B cell (primary cell): Measurements from ENCODE around the gene SDK1. TPM values are rescaled to one million over a fixed set of nuclear protein-coding genes. Genes with fewer than 3 reads are reported as not detected.

Experiments used
- ATAC-seq: fragments of 200-7000 bp; cut with Tn5 transposase; one replicate; pipeline ENCODE4 v1.10.0; 2021; ENCODE audit warnings: low read depth, mild to moderate bottlenecking, moderate number of reproducible peaks, moderate library complexity
- CTCF ChIA-PET: fragments of 350-600 bp; sonication (Branson Sonifier 250); formaldehyde crosslinking; loops from one replicate; lab custom pipeline; 2021; ENCODE audit warnings: antibody characterized with exemption, inconsistent platforms; lab: Charles Lee
- POLR2A ChIA-PET: fragments of 350-600 bp; sonication (Branson Sonifier 250); formaldehyde crosslinking; loops from one replicate; lab custom pipeline; 2021; ENCODE audit warnings: antibody characterized with exemption; lab: Charles Lee
- DNase-seq: peaks from one replicate; pipeline ENCODE4 v3.0.0; 2013
- H2AFZ ChIP-seq: 2 replicates; pipeline ENCODE4 v1.6.1; 2012; ENCODE audit warnings: mild to moderate bottlenecking, low read depth, low read length; ENCODE audit not compliant: insufficient read depth, poor library complexity, severe bottlenecking
- H3K27ac ChIP-seq, 2 donors: 1 replicate in 1 of 2; 2 replicates in 1 of 2; pipeline ENCODE4 v1.5.1; 2012 to 2013; ENCODE audit warnings: low read length in 2 of 2, mild to moderate bottlenecking in 2 of 2, moderate library complexity in 1 of 2
- H3K27me3 ChIP-seq, 4 experiments: fragments of 200-600 bp in 1 of 4; sonication (generic) in 1 of 4; replicated peaks in 1 of 4; 1 replicate in 2 of 4; 2 replicates in 2 of 4; pipeline versions ENCODE4 v1.6.1 to v1.7.0; 2013 to 2016; ENCODE audit warnings: low read length in 3 of 4, mild to moderate bottlenecking in 2 of 4, mixed read lengths in 1 of 4, moderate library complexity in 1 of 4; ENCODE audit not compliant: insufficient read depth in 4 of 4, control insufficient read depth in 3 of 4; ENCODE audit errors: control extremely low read depth in 1 of 4
- H3K36me3 ChIP-seq, 2 experiments: replicated peaks in 1 of 2; 1 replicate in 1 of 2; 2 replicates in 1 of 2; pipeline versions ENCODE4 v1.6.1 to v1.7.1; 2013; ENCODE audit warnings: low read length in 1 of 2; ENCODE audit not compliant: insufficient read depth in 2 of 2, control insufficient read depth in 1 of 2; ENCODE audit errors: control extremely low read depth in 1 of 2, extremely low read depth in 1 of 2
- H3K4me1 ChIP-seq, 2 donors: fragments of 200-600 bp in 1 of 2; sonication (generic) in 1 of 2; 1 replicate in 1 of 2; 2 replicates in 1 of 2; pipeline versions ENCODE4 v1.5.1 to v1.6.1; 2013 to 2017; ENCODE audit warnings: low read length in 2 of 2; ENCODE audit not compliant: control insufficient read depth in 2 of 2, insufficient read depth in 2 of 2
- H3K4me2 ChIP-seq: replicated peaks from 2 replicates; pipeline ENCODE3; 2012; ENCODE audit warnings: mild to moderate bottlenecking, low read depth, low read length; ENCODE audit not compliant: poor library complexity, severe bottlenecking
- H3K4me3 ChIP-seq, 5 experiments: fragments of 200-600 bp in 1 of 5; sonication (generic) in 1 of 5; 1 replicate in 3 of 5; 2 replicates in 2 of 5; pipeline versions ENCODE4 v1.5.1 to v1.7.0; 2011 to 2016; ENCODE audit warnings: low read length in 4 of 5, mild to moderate bottlenecking in 4 of 5, low read depth in 2 of 5, control low read depth in 1 of 5, moderate library complexity in 1 of 5; ENCODE audit not compliant: insufficient read depth in 1 of 5; ENCODE audit errors: control extremely low read depth in 1 of 5, extremely low read depth in 1 of 5
- H3K79me2 ChIP-seq: fragments of 200-600 bp; sonication (generic); one replicate; pipeline ENCODE4 v1.6.0; 2016; ENCODE audit warnings: low read length; ENCODE audit not compliant: control insufficient read depth, insufficient read depth
- H3K9ac ChIP-seq: fragments of 200-600 bp; sonication (generic); 2 replicates; pipeline ENCODE4 v1.6.1; 2017; ENCODE audit warnings: mild to moderate bottlenecking, low read length, moderate library complexity
- H3K9me3 ChIP-seq, 3 donors: one replicate each; pipeline versions ENCODE4 v1.6.1 to v1.7.1; 2013; ENCODE audit warnings: low read length in 2 of 3; ENCODE audit not compliant: control insufficient read depth in 2 of 3, insufficient read depth in 1 of 3; ENCODE audit errors: control extremely low read depth in 1 of 3
- H4K20me1 ChIP-seq: 2 replicates; pipeline ENCODE4 v1.6.0; 2012; ENCODE audit warnings: mild to moderate bottlenecking, low read length; ENCODE audit not compliant: insufficient read depth, control insufficient read depth, poor library complexity, severe bottlenecking
- H3K27ac Mint-ChIP-seq: one replicate; pipeline ENCODE4 v1.8.0; 2021; ENCODE audit warnings: mixed read lengths
- H3K27me3 Mint-ChIP-seq: one replicate; pipeline ENCODE4 v1.8.0; 2021; ENCODE audit warnings: mixed read lengths
- H3K4me1 Mint-ChIP-seq: one replicate; pipeline ENCODE4 v1.8.0; 2021; ENCODE audit warnings: mixed read lengths
- H3K4me3 Mint-ChIP-seq: one replicate; pipeline ENCODE4 v1.8.0; 2021; ENCODE audit warnings: mixed read lengths
- H3K9me3 Mint-ChIP-seq: one replicate; pipeline ENCODE4 v1.8.0; 2022; ENCODE audit warnings: mixed read lengths; ENCODE audit not compliant: insufficient read depth
- EZH2 ChIP-seq: IDR thresholded peaks from 2 replicates; pipeline ENCODE4 v1.6.1; 2012; ENCODE audit warnings: borderline replicate concordance, low read depth, mild to moderate bottlenecking, moderate library complexity, low read length; ENCODE audit not compliant: insufficient read depth, poor library complexity, severe bottlenecking
- WGBS: methylation state at CpG from one replicate; pipeline ENCODE4 v1.1.5; 2013; ENCODE audit warnings: missing lambda C conversion rate; ENCODE audit not compliant: insufficient coverage; 5-methylcytosine and 5-hydroxymethylcytosine counted together
- intact Hi-C: fragments of 100-400 bp; cut with micrococcal nuclease; formaldehyde crosslinking; loops from one replicate; pipeline ENCODE4 v1.10.0; 2022
- polyA plus RNA-seq: library from polyadenylated mRNA; depleted of rRNA; stranded (reverse); fragments of >200 nt; gene quantifications from 2 replicates; pipeline ENCODE4 v1.2.3, GENCODE V29; 2012
- total RNA-seq, 2 donors: library from RNA; stranded (reverse); fragments of 120-200 nt in 1 of 2; gene quantifications; 1 replicate in 1 of 2; 2 replicates in 1 of 2; pipeline versions ENCODE4 v1.2.3 to v1.2.4, GENCODE V29; 2013 to 2022
- TF ChIP-seq, protein P1 (sequence below): fragments of 200-600 bp; IDR thresholded peaks from one replicate; pipeline ENCODE4 v1.8.0; 2022; ENCODE audit warnings: antibody characterized with exemption, mild to moderate bottlenecking

The SDK1 gene
- total and polyA plus RNA-seq, 2 donors (not counting 1 experiment from before 2014, with no cell fraction given), result 0.73 to 2.0 TPM

DNA sequence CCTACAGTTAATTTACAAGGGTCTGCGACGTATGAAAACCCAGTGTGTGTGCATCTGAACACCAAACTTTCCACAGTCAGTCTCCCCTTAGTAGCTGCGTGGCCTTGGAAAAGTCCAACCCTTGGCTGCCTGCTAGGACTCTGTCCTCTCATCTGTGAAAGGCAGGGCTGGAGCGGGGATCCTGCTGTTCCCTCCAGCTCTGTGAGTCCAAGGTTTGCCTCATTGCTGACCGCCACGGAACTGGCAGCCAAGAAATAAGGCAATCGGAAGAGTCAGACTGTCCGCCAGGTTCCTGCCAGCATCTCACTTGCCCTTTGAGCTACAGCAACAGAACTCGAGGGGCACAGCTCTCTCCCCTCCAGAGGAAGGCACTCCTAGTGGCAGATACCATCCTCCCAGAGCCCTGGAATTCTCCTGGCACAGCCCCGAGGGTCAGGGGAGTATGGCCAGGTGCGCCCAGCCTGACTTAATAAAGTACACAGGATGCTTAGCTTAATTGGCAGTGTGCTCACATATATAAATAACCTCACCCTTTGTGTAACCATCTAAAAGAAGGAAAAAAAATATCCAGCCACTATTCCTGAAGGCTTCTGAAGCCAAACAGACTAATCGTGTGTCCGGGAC, 851.0 kb downstream of the SDK1 start:
- H4K20me1 ChIP-seq, result no peaks in the 10 kb centered on the region
- peaks cover 0 to 2% (median 0%) of the 10 kb centered on the region in 4 experiments for H3K27me3 ChIP-seq
- intact Hi-C loops, result no loop called here
- Mint-ChIP-seq H3K27ac (no peak overlapping the region), H3K9me3 (no peaks in the 10 kb centered on the region), H3K4me1 (no peaks in the 10 kb centered on the region), H3K27me3 (peaks cover 7% of the 10 kb centered on the region), H3K4me3 (no peak overlapping the region)
- DNase-seq (no peak), ATAC-seq (no peak)
- no peaks in the 10 kb centered on the region for H3K9me3 ChIP-seq
- POLR2A ChIA-PET, result no interaction called here
- no peak overlapping the region for H2AFZ ChIP-seq
- no peak overlapping the region for H3K4me2 ChIP-seq
- no peaks in the 10 kb centered on the region for H3K79me2 ChIP-seq
- 82% methylated on average over 9 of the region's 13 CpGs for WGBS
- TF ChIP-seq, protein P1, sequence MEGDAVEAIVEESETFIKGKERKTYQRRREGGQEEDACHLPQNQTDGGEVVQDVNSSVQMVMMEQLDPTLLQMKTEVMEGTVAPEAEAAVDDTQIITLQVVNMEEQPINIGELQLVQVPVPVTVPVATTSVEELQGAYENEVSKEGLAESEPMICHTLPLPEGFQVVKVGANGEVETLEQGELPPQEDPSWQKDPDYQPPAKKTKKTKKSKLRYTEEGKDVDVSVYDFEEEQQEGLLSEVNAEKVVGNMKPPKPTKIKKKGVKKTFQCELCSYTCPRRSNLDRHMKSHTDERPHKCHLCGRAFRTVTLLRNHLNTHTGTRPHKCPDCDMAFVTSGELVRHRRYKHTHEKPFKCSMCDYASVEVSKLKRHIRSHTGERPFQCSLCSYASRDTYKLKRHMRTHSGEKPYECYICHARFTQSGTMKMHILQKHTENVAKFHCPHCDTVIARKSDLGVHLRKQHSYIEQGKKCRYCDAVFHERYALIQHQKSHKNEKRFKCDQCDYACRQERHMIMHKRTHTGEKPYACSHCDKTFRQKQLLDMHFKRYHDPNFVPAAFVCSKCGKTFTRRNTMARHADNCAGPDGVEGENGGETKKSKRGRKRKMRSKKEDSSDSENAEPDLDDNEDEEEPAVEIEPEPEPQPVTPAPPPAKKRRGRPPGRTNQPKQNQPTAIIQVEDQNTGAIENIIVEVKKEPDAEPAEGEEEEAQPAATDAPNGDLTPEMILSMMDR, result no peak
- no peak for TF ChIP-seq EZH2
- H3K36me3 ChIP-seq, result no peaks in the 10 kb centered on the region
- H3K9ac ChIP-seq, result no peak overlapping the region
- no peaks in the 10 kb centered on the region for H3K4me1 ChIP-seq
- CTCF ChIA-PET, result no interaction called here
- no peak overlapping the region for H3K27ac ChIP-seq
- H3K4me3 ChIP-seq, result no peak overlapping the region

DNA sequence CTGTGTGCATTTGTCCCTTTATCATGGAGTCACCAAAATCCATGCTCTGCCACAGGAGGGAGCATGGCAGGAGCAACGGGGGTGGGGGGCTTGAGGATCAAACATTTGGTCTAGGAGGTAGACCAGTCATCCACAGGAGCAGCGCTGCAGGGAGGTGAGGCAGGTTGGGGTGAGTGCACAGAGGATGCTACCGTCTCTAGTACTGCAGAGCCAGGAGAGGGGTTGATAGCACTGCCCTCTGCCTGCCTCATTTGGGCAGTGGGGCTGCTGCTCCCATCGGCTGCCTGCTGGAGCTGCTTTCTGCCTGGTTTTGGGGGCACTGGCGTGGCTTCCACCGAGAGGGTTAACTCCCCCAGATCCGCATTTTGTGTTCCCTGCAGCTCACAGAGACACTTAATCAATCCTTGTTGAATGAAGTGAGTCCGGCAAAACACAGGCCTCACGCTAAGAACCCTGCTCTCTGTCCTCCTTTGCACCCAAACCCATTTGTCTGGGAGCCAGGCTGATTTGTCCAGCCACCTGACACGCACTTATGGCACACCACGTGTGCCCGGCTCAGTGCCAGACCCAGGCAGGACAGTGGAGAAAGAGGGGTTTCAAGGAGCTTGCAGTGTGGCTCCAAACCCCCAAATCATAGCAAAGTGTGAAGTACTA, 854.0 kb downstream of the SDK1 start:
- WGBS, result 83% methylated on average over 11 of the region's 12 CpGs
- H3K79me2 ChIP-seq, result no peaks in the 10 kb centered on the region
- peaks cover 4% of the 10 kb centered on the region for H3K27me3 Mint-ChIP-seq

More for the DNA sequence above, 854.0 kb downstream of the SDK1 start:
- Mint-ChIP-seq H3K4me3 (no peak overlapping the region), H3K9me3 (no peaks in the 10 kb centered on the region), H3K27ac (no peak overlapping the region), H3K4me1 (no peaks in the 10 kb centered on the region)
- Histone ChIP-seq H3K36me3 (no peaks in the 10 kb centered on the region), H3K9me3 (no peaks in the 10 kb centered on the region), H3K4me1 (no peaks in the 10 kb centered on the region), H4K20me1 (no peaks in the 10 kb centered on the region), H3K27me3 (peaks cover 0 to 2% (median 0%) of the 10 kb centered on the region in 4 experiments), H2AFZ (no peak overlapping the region), H3K27ac (no peak overlapping the region), H3K4me3 (no peak overlapping the region), H3K4me2 (no peak overlapping the region), H3K9ac (no peak overlapping the region)
- intact Hi-C loops, result no loop called here
- POLR2A ChIA-PET, result no interaction called here
- CTCF ChIA-PET, result no interaction called here
- ATAC-seq (no peak), DNase-seq (no peak)
- no peak for TF ChIP-seq EZH2
- TF ChIP-seq, protein P1, result no peak
